HL-60 (cell line): ENCODE results near the gene ATP5MK.

Experiments used
- CTCF ChIP-seq: IDR thresholded peaks from one replicate; pipeline ENCODE4 v1.5.1; 2011; ENCODE audit warnings: low read length, control low read depth, inconsistent platforms; ENCODE audit not compliant: insufficient read depth
- POLR2AphosphoS5 ChIP-seq: IDR thresholded peaks from 2 replicates; pipeline ENCODE4 v1.6.1; 2012; ENCODE audit warnings: low read depth

- TF ChIP-seq CTCF (no peak), POLR2AphosphoS5 (no peak)
Observed at GRCh38 chr10:103439776-103440175, 43.5 kb upstream of the ATP5MK start.
